LNCAP (cell line): ENCODE measurements around the gene SLIT1.
A peak's percentile ranks its signal among the peaks of the same experiment; 100 is the strongest.

Experiments
- TF ChIP-seq, protein P1 (sequence below): fragments of 450-650 bp; IDR thresholded peaks from 2 replicates; pipeline ENCODE4 v1.5.1; 2017; ENCODE audit warnings: mild to moderate bottlenecking

Gene SLIT1

DNA sequence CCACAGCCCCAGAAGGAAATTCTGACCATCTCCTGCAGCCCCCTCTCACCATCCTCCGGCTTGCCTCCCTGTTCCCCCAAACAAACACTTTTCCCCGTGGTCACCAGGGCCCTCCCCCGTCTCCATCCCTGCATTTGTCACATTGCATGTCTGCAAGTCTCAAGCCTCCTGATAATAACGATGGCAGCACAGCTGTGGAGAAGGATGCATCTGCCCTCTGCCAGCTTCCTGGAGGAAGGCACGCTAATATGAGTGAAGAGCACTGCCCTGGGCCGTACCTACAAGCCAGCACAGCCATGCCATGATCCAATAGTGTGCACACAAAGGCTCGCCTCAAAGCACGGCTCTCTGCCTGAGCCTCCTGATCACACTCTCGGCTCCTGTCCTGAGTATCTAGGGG lies 98.5 kb downstream of the SLIT1 start:
- TF ChIP-seq, protein P1, sequence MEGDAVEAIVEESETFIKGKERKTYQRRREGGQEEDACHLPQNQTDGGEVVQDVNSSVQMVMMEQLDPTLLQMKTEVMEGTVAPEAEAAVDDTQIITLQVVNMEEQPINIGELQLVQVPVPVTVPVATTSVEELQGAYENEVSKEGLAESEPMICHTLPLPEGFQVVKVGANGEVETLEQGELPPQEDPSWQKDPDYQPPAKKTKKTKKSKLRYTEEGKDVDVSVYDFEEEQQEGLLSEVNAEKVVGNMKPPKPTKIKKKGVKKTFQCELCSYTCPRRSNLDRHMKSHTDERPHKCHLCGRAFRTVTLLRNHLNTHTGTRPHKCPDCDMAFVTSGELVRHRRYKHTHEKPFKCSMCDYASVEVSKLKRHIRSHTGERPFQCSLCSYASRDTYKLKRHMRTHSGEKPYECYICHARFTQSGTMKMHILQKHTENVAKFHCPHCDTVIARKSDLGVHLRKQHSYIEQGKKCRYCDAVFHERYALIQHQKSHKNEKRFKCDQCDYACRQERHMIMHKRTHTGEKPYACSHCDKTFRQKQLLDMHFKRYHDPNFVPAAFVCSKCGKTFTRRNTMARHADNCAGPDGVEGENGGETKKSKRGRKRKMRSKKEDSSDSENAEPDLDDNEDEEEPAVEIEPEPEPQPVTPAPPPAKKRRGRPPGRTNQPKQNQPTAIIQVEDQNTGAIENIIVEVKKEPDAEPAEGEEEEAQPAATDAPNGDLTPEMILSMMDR = no peak

DNA sequence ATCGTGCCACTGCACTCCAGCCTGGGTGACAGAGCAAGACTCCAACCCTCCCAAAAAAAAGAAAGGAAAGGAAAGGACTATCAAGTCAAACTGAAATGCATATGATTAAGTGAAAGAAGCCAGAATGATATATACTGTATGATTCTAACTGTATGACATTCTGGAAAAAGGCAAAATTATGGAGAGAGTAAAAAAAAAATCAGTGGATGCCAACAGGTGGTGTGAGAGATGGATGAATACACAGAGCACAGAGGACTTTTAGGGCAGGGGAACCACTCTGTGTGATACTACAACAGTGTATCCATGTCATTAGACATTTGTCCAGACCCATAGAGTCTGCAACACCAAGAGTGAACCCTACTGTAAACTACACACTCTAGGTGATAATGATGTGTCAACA lies 99.2 kb downstream of the SLIT1 start:
- TF ChIP-seq, protein P1 = no peak

DNA sequence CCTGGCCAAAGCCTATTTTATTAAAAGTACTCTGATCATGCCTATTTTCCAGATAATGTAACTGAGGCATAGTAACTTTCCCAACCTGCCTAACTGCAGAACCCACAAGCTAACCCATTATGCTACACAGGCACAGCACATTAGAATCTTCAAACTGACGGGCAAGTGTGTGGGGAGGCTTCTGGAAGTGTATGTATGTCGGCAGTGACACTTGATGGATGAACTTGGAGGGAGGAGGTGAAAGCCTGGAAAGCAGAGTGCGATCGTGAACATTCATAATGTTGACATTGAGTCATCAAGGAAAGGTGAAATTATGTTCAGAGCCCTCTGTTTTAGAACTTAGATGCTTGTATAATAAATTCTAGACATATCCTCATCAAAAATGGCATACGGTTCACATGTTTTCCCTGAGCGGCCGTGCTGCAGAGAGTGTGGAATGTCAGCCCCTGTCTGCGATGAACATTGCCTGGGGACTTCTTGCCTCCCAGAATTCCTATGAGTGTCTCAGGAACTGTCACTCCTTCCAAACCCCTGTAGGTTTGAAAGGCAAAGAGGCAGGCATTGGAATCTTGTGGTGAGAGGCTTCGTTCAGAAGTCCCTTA lies 102.4 kb downstream of the SLIT1 start:
- TF ChIP-seq, protein P1 = no peak

DNA sequence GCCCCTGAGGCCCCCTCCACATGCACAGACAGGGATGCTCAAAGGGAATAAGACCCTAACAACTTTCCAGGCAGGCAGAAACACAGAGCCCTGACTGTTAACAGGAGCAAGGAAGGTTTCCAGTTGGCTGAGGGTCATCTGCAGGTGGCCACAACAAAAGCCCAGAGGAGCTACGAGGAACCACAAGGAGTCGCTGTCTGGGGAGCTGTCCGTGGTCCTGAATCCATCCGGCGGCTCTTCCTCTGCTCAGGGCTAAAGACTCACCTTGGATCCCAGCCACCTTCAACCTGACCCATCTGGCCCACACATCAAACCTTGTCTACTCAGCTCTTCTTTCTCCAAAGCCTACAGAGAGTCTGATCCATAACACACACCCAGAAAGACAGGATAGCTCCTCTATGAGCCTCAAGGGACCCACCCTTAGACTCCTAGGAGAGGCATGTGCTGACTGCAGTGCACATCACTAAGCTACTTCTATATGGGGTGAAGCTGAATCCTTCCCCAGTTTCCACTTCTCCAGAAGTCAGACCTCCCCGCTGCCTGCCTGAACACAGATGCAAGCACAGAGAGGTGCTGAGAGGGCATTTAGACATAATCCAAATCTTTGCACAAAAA lies 104.0 kb downstream of the SLIT1 start:
- TF ChIP-seq, protein P1 = peak; percentile 86

DNA sequence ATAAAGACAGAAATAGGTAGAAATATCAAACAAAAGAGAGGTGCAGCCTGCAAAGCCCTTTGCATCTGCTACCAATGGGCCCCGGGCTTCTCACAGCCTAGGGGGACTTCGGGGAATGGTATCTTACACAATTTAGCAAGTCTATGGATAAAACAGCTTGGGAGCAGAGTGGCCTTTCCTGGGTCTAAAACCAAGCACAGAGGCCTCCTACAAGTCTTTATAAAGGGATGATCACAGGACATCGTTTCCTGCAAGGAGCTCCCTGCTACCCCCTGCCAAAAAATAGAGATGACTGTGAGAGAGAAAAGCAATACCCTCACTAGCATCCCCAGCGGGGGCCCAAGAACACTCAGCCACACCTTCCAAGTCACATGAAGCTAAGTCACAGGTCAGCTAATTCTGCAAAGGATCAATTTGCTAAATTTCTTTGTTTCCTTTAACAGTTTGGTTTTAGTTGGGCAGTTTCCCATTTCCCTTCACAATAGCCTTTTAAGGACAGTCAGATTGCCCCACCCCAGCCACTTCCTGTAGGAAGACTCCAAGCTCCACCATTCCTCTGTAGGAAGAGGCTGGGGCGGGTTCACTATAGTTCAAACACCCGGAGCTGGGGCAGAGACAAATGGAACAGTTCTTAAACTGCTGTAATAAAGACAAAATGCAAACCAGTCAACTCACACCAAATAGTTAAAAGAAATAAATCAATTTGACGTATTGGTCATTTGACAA lies 105.5 kb downstream of the SLIT1 start:
- TF ChIP-seq, protein P1 = no peak

DNA sequence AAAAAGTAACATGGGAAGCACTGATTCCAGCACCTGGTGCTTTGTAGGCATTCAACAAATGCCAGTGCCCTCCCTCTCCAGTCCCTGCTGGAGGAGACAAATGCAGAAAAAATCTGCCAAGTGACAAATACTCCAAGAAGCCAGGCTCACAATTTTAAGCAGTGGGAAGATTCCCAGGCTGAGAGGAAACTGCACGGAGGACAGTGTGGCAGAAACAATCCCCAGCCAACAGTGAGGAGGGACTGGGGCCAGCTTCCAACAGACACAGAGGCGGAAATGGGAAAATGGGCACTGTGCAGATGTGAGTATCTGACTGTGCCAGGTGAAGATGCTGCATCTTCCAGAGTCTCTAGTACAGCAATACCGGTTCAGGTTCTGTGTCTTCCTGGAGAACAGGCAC lies 106.3 kb downstream of the SLIT1 start:
- TF ChIP-seq, protein P1 = no peak

DNA sequence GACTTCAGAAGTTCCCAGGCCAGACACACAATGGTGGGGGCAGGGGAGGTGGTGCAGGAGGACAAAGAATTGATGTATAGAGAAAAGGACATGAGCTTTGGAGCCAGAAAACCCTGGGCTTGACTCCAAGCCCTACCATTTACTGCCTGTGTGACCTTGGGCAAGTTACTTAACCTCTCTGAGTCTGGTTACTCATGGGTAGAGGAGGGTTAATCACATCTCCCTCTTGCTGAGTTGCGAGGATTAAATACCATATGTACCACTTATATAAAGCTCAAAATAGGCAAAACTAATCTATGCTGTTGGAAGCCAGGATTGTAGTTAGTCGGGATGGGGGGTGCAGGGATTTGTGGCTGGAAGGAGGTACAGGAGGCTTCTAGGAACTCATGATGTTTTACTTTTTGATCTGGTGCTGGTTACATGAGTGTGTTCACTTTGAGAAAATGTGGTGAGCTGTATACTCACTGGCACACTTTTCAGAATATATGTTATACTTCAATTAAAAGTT lies 106.8 kb downstream of the SLIT1 start:
- TF ChIP-seq, protein P1 = no peak
